H1 (cell line): ENCODE results near the gene NTMT1. TPM values are rescaled to one million over a fixed set of nuclear protein-coding genes. Genes with fewer than 3 reads are reported as not detected.

Source experiments
- BCL11A ChIP-seq, 2 experiments: IDR thresholded peaks; one replicate each; pipeline ENCODE4 v1.6.1; 2011; ENCODE audit warnings: low read depth in 2 of 2, low read length in 2 of 2, mild to moderate bottlenecking in 2 of 2
- BRCA1 ChIP-seq: IDR thresholded peaks from 2 replicates; pipeline ENCODE4 v1.6.1; 2012; ENCODE audit warnings: low read depth, low read length, improper control_type of control experiment
- CREB1 ChIP-seq: IDR thresholded peaks from 2 replicates; pipeline ENCODE4 v1.6.1; 2012; ENCODE audit warnings: inconsistent platforms
- PHF8 ChIP-seq: fragments of 200-600 bp; sonication (generic); conservative IDR thresholded peaks from 2 replicates; pipeline ENCODE4 v1.7.1; 2012; ENCODE audit warnings: low read depth, mild to moderate bottlenecking, inconsistent platforms, low read length, moderate library complexity
- RAD21 ChIP-seq, 2 experiments: IDR thresholded peaks in 1 of 2; conservative IDR thresholded peaks in 1 of 2; 2 replicates each; pipeline ENCODE4 v1.6.1; 2011; ENCODE audit warnings: low read depth in 2 of 2, low read length in 2 of 2, improper control_type of control experiment in 1 of 2, inconsistent platforms in 1 of 2, mild to moderate bottlenecking in 1 of 2, moderate library complexity in 1 of 2
- SIRT6 ChIP-seq: IDR thresholded peaks from one replicate; pipeline ENCODE4 v1.7.1; 2012; ENCODE audit warnings: low read length, inconsistent platforms
- SRF ChIP-seq: IDR thresholded peaks from 2 replicates; pipeline ENCODE4 v1.6.1; 2011; ENCODE audit warnings: mild to moderate bottlenecking, low read depth, low read length, moderate library complexity
- TAF1 ChIP-seq: IDR thresholded peaks from 2 replicates; pipeline ENCODE4 v1.6.1; 2011; ENCODE audit warnings: mild to moderate bottlenecking, low read depth, low read length
- polyA plus RNA-seq, 7 experiments: library from polyadenylated mRNA; depleted of rRNA in 3 of 7; stranded (reverse) in 5 of 7; unstranded in 2 of 7; fragments of >200 nt in 5 of 7; fragments of 200-250 nt in 2 of 7; gene quantifications; 1 replicate in 5 of 7; 2 replicates in 1 of 7; 4 replicates in 1 of 7; pipeline versions ENCODE4 v1.2.1 to v1.2.3, GENCODE V29; 2011 to 2013; ENCODE audit warnings: missing spikeins in 2 of 7, mixed read lengths in 2 of 7
- total RNA-seq: library from RNA; stranded (reverse); fragmentation: NEBNext Ultra II Directional; extraction: Animal tissue kit (Norgen Biotek cat#: 25700); gene quantifications from 2 replicates; pipeline ENCODE4 v1.2.1, GENCODE V29; 2021
- TF ChIP-seq, protein P1 (sequence below): fragments of 300-600 bp; sonication (generic); IDR thresholded peaks from 2 replicates; pipeline ENCODE4 v1.7.1; 2012; ENCODE audit warnings: low read length, moderate library complexity, mild to moderate bottlenecking, inconsistent platforms; ENCODE audit not compliant: insufficient replicate concordance

Gene NTMT1
- total and polyA plus RNA-seq, 2 of the 8 experiments (the other 6 are each of a cell fraction or from before 2014, with no cell fraction given) = 66.8 to 70.2 TPM

GRCh38 chr9:129612815-129613519, 13.0 kb upstream of the NTMT1 start (continued):
- TF ChIP-seq, protein P1, sequence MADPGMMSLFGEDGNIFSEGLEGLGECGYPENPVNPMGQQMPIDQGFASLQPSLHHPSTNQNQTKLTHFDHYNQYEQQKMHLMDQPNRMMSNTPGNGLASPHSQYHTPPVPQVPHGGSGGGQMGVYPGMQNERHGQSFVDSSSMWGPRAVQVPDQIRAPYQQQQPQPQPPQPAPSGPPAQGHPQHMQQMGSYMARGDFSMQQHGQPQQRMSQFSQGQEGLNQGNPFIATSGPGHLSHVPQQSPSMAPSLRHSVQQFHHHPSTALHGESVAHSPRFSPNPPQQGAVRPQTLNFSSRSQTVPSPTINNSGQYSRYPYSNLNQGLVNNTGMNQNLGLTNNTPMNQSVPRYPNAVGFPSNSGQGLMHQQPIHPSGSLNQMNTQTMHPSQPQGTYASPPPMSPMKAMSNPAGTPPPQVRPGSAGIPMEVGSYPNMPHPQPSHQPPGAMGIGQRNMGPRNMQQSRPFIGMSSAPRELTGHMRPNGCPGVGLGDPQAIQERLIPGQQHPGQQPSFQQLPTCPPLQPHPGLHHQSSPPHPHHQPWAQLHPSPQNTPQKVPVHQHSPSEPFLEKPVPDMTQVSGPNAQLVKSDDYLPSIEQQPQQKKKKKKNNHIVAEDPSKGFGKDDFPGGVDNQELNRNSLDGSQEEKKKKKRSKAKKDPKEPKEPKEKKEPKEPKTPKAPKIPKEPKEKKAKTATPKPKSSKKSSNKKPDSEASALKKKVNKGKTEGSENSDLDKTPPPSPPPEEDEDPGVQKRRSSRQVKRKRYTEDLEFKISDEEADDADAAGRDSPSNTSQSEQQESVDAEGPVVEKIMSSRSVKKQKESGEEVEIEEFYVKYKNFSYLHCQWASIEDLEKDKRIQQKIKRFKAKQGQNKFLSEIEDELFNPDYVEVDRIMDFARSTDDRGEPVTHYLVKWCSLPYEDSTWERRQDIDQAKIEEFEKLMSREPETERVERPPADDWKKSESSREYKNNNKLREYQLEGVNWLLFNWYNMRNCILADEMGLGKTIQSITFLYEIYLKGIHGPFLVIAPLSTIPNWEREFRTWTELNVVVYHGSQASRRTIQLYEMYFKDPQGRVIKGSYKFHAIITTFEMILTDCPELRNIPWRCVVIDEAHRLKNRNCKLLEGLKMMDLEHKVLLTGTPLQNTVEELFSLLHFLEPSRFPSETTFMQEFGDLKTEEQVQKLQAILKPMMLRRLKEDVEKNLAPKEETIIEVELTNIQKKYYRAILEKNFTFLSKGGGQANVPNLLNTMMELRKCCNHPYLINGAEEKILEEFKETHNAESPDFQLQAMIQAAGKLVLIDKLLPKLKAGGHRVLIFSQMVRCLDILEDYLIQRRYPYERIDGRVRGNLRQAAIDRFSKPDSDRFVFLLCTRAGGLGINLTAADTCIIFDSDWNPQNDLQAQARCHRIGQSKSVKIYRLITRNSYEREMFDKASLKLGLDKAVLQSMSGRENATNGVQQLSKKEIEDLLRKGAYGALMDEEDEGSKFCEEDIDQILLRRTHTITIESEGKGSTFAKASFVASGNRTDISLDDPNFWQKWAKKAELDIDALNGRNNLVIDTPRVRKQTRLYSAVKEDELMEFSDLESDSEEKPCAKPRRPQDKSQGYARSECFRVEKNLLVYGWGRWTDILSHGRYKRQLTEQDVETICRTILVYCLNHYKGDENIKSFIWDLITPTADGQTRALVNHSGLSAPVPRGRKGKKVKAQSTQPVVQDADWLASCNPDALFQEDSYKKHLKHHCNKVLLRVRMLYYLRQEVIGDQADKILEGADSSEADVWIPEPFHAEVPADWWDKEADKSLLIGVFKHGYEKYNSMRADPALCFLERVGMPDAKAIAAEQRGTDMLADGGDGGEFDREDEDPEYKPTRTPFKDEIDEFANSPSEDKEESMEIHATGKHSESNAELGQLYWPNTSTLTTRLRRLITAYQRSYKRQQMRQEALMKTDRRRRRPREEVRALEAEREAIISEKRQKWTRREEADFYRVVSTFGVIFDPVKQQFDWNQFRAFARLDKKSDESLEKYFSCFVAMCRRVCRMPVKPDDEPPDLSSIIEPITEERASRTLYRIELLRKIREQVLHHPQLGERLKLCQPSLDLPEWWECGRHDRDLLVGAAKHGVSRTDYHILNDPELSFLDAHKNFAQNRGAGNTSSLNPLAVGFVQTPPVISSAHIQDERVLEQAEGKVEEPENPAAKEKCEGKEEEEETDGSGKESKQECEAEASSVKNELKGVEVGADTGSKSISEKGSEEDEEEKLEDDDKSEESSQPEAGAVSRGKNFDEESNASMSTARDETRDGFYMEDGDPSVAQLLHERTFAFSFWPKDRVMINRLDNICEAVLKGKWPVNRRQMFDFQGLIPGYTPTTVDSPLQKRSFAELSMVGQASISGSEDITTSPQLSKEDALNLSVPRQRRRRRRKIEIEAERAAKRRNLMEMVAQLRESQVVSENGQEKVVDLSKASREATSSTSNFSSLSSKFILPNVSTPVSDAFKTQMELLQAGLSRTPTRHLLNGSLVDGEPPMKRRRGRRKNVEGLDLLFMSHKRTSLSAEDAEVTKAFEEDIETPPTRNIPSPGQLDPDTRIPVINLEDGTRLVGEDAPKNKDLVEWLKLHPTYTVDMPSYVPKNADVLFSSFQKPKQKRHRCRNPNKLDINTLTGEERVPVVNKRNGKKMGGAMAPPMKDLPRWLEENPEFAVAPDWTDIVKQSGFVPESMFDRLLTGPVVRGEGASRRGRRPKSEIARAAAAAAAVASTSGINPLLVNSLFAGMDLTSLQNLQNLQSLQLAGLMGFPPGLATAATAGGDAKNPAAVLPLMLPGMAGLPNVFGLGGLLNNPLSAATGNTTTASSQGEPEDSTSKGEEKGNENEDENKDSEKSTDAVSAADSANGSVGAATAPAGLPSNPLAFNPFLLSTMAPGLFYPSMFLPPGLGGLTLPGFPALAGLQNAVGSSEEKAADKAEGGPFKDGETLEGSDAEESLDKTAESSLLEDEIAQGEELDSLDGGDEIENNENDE = no peak
- TF ChIP-seq RAD21 (IDR thresholded peaks at IDR 0.05 in 1 of 2, conservative IDR thresholded peaks at IDR 0.05 in 1 of 2; ENCODE audit: low read depth in 2 of 2, low read length in 2 of 2) (no peak), BCL11A (IDR thresholded peaks at IDR 0.05; ENCODE audit: low read depth in 2 of 2, low read length in 2 of 2) (no peak), SRF (no peak), CREB1 (no peak), PHF8 (no peak), BRCA1 (no peak), TAF1 (no peak), SIRT6 (no peak)
